ENCODE measurements around the gene GJB1.

The GJB1 gene

DNA sequence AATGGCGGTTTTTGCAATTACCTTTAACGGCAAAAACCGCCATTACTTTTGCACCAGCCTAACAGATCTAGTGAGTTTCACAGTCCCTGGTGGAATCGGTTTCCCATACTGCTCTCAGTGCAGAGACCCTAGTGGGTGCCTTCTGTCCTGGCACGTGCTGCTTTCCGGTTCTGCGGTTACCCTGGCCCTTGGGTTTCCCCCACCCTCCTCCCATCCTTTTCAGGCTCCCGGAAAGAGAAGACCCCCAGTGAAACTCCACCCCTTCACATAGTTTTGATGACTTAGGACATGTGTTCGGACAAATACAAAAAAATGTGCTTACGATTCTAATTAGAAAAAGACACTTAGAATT, 41.5 kb upstream of the GJB1 start:
- TF ChIP-seq, protein P1, sequence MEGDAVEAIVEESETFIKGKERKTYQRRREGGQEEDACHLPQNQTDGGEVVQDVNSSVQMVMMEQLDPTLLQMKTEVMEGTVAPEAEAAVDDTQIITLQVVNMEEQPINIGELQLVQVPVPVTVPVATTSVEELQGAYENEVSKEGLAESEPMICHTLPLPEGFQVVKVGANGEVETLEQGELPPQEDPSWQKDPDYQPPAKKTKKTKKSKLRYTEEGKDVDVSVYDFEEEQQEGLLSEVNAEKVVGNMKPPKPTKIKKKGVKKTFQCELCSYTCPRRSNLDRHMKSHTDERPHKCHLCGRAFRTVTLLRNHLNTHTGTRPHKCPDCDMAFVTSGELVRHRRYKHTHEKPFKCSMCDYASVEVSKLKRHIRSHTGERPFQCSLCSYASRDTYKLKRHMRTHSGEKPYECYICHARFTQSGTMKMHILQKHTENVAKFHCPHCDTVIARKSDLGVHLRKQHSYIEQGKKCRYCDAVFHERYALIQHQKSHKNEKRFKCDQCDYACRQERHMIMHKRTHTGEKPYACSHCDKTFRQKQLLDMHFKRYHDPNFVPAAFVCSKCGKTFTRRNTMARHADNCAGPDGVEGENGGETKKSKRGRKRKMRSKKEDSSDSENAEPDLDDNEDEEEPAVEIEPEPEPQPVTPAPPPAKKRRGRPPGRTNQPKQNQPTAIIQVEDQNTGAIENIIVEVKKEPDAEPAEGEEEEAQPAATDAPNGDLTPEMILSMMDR (IDR thresholded peaks at IDR 0.05; ENCODE audit: low read length, missing control alignments), result no peak
- DNase-seq (ENCODE audit: low read depth), result no peak
- H3K4me3 ChIP-seq (replicated peaks; ENCODE audit: low read depth, low read length), result peak overlapping the region; percentile 52

DNA sequence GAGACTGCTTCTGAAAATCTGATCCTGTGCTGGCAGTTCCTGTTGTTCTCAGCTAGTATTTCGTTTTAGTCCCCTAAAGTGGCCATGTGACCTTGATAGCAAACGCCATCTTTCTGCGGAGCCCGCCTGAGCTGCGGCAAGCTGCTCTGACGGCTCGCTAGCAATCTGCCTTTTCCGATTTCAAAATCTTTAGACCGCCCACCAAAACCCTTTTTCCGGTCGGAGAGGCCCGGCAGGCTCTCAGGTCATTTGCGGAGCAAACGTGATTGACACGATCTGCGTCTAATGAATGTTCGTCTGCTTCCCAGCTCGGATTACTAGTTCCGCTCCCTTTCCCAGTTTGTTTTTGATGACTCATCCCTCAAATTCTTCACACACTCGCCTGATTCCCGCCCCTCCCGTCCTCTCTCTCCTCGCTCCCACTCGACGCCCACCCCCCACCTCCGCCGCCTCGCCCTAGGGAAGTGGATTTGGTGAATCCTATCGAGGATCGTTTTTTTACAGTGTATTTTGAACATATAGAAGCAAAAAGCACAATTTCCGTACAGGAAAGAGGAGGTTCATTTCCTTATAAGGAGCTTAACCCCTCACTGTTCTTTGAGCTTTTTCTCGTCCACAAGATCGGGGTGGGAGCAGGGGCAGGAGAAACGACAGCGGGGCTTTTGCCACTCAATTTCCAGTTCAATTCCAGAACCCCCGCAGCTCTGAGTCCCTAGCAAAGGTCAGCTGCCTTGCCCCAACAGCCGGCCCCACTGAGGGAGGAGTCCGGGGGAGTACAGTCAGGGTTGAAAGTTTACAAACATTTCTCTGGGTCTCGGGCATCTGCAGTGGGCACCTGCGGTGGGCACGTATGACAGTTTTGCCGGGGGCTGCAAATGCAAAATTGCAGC, 40.9 kb upstream of the GJB1 start:
- H3K4me3 ChIP-seq (replicated peaks; ENCODE audit: low read depth, low read length), result peak overlapping the region; percentile 52
- peak; percentile 97 for DNase-seq (ENCODE audit: low read depth)
- TF ChIP-seq, protein P1 (IDR thresholded peaks at IDR 0.05; ENCODE audit: low read length, missing control alignments), result no peak

DNA sequence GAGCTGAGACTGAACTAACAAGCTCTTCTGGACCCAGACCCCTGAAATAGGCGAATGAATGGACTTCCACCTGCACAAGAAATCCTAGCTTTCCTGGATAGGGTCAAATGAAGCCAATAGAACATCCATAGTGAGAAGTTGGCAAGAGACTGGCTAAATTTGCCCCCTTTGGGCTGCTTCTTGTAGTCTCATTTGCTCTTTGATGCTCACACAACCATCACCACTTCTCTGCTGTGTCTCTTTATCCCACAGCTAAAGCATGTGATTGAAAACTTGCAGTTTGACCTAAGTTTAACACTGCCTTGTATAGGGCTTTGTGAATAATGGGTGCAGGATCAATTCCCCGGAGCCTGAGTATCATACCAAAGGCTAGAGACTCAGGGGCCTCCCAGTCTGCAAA, 40.2 kb upstream of the GJB1 start:
- no peak overlapping the region for H3K4me3 ChIP-seq (replicated peaks; ENCODE audit: low read depth, low read length)
- no peak for DNase-seq (ENCODE audit: low read depth)
- TF ChIP-seq, protein P1 (IDR thresholded peaks at IDR 0.05; ENCODE audit: low read length, missing control alignments), result no peak

DNA sequence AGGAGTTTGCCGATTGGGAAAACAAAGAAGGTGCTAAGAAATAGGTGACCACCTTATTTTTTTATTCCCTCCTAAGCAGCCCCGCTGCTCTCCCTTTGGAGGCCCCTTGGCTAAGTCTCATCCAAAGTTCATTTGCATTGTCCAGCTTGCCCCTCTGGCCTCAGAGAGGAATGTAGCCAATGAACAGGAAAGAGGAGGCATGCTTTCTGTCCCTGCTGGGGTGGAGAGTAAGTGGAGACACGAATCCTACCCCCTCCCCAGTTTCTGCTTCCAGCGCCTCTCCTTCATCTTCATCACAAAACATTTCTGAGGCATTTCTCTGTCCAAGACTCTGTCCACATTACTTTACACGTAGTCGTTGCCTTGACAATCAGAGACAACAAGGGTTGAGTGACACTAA, 39.7 kb upstream of the GJB1 start:
- no peak overlapping the region for H3K4me3 ChIP-seq (replicated peaks; ENCODE audit: low read depth, low read length)
- TF ChIP-seq, protein P1 (IDR thresholded peaks at IDR 0.05; ENCODE audit: low read length, missing control alignments), result no peak
- DNase-seq (ENCODE audit: low read depth), result no peak

DNA sequence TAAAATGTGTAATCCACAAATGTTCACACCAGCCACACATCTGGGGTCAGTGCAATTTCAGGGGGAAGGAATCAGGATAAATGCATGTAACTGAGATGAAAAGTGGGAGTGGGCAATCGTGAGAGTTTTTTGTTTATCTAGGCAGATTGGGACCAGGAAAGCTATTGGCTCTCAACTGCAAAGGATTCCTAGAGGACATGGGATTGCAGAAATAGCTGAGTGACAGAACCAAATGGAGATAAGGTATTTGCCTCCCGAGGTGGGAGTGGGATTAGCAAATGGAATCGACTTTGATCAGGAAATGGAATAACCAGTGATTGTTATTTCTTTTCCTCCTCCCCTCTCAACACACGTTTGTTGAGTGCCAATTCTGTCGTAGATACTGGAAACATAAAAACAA, 38.9 kb upstream of the GJB1 start:
- TF ChIP-seq, protein P1 (IDR thresholded peaks at IDR 0.05; ENCODE audit: low read length, missing control alignments), result no peak
- no peak overlapping the region for H3K4me3 ChIP-seq (replicated peaks; ENCODE audit: low read depth, low read length)
- no peak for DNase-seq (ENCODE audit: low read depth)

DNA sequence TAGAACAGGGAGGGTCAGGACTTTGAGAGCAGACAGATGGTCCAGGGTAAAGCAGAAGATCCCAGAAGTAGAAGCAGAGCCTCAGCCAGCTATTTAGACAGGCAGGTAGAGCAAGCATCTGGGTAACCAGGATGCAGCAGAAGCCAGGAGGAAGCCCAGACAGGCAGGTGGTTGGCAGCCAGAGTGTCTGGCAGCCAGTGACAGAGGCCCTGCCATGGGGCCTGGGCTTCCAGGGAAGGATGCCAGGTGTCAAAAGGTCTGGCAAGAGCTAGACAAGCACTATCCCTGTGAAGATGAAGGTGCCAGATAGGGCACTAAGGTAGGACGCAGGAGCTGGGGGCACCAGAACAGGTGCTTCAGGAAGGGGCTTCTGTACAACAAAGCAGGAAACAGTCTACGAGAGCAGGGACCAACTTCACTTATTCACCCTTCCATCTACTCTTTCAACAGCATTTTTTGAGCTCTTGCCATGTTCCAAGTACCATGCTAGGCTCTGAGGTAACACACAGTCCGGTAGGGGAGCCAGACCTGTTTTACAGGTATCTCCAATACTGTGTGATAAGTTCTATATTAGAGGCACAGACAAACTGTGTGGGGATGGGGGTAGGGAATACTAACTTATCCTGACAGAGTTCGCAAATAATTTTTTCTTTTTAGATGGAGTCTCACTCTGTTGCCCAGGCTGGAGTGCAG, 38.1 kb upstream of the GJB1 start:
- no peak overlapping the region for H3K4me3 ChIP-seq (replicated peaks; ENCODE audit: low read depth, low read length)
- TF ChIP-seq, protein P1 (IDR thresholded peaks at IDR 0.05; ENCODE audit: low read length, missing control alignments), result no peak
- no peak for DNase-seq (ENCODE audit: low read depth)

Data from fibroblast of pulmonary artery (primary cell).